Colon (tissue), 2 donors: ENCODE measurements around the gene ACTRT2.

Experiments
- FAIRE-seq: peaks from 2 replicates; lab custom pipeline; 2012; peaks lifted over from hg19 to GRCh38; lab: Jason Lieb, UNC
- donor health status: control.
- donor health status: control.

The ACTRT2 gene

DNA sequence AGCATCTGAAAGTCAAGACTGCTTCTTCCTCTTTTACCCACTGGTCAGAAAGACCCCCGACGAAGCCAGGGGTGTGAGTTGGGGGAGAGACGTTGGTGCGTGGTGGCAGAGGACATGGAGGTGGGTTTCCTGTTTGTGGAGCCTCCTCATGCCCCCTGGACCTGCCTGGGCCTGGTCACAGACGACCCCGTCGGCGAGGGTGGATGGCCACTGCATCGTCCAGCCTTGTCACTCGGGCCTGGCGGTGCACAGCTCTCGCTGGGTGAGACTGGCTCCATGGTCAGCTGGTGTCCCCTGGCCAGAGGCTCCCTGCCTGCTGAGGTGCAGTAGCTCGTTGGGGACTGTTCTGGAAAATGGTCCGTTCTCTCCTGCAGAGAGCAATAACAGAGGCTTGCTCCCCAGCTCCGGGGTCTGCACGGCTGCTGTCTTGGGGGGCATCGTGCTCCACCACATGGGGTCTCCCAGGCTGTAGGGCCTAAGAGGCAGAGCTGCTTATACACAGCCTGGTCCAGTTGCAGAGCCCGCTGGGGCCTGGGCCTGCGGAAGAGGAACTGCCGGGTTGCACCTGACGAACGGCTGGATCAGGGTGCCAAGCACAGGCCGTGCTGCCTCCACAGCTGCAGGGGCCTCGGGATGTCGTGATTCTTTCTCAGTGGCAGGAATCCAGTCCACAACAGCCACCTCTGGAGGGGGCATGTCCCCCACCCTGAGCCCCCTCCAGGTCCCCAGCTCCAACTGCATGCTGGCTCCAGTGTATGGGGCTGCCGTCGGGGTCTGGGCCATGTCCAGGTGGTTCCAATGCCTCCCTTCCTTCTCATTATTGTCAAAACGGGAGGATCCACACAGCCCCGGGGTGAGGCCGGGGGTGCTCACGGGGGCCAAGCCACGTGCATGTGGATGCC lies 18.0 kb upstream of the ACTRT2 start:
- FAIRE-seq, result no peak

- no peak for FAIRE-seq
These were observed 17.4 kb upstream of the ACTRT2 start for GRCh38 chr1:3003941-3004270.

DNA sequence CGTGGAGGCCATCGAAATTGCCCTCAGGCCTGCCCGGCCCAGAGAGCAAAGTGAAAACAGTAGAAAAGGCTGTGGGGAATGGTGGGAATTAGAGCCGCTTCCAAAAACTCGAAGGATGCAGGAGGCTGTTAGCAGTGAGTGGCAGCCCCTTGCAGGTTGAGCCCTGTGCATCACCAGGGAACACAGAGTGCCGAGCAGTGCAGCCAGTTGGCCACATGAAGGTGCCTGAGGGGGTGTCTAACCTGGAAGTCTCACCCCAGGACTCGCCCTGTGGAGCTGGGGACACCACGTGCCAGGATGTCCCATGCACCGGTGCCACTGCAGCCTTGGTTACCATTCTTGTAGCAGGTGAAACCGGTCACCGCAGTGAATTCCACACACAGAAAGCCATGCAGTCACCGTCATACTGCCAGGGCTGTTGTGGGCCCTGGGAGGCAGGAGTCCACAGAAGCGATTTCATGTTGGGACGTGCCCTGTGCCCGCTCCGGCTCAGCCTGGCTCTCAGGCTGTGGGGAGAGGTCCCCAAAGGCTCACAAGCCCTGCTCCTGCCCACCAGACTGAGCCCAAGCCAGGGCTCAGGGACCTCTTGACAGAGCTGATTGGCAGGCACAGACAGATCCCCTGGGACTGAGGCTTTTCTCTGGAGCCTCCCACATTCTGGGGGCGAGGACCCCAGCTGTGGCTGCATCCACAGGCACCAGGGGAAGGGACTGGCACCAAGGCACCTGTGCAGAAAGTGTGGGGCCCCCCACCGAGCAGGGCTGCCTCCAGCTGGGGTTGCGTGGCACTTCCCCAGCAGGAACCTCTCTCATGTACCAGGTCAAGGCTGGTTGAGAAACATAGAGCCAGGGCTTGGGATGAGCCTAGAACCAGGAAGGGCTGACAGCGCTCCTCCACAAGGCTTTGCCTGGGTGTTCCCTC lies 16.7 kb upstream of the ACTRT2 start:
- FAIRE-seq, result no peak

DNA sequence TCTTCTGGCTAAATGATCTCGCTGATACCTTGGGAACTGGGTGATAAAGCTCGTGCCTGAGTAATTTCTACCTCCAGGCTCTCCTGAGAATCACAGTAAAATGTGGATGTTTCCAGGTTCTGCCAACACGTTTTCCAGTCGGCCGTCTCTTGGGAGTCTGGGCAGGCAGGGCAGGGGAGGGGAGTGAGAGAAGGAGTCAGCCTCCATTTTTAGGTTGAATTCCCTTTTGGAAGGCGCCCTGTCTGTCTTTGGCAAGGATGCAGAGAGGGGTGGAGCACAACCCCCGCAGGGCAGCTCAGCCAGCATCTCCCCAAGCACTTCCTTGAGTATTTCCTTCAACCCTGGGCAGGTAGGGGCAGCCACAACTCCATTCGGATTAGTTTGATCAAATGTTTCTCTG lies 15.5 kb upstream of the ACTRT2 start:
- FAIRE-seq, result no peak

DNA sequence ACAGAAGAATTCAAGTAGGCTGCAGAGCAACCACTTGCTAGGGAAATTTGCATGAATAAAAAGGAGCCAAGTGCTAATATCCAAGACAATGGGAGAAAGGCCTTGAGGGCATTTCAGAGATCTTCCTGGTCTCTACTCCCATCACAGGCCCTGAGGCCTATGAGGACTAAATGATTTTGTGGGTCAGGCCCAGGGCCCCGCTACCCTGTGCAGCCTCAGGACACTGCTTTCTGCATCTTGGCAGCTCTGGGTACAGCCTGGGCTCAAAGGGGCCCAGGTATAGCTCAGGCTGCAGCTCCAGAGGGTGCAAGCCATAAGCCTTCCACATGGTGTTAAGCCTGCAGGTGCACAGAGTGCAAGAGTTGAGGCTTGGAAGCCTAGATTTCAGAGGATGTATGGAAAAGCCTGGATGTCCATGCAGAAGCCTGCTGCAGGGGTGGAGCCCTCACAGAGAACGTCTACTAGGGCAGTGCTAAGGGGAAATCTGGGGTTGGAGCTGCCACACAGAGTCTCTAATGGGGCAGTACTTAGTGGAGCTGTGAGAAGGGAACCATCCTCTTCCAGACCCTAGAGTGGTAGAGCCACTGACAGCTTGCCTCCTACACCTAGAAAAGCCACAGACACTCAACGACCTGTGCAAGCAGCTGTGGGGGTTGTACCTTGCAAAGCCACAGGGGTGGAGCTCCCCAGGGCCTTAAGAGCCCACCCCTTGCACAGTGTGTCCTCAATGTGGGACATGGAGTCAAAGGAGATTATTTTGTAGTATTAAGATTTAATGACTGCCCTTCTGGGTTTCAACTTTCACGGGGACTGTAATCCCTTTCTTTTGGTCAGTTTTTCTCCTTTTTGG lies 13.7 kb upstream of the ACTRT2 start:
- no peak for FAIRE-seq

DNA sequence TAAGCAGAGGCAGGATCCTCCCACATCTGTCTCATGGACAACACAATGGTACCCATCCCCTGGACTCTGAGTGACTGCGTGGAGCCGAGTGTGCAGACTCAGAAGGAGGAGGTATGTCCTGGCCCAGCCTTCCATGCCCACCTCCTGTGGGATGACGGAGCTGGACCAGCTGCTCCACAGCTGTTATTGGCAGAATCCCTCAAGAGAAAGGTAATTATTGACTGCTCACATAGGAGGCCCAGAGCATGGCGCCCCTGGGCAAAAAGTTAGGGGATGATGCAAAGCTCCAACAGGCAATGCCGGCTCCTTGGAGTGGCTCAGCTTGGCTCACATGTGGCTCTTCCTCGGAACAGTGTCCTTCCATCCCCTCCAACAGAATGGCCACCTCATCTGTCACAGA lies 12.2 kb upstream of the ACTRT2 start:
- no peak for FAIRE-seq

GRCh38 chr1:3009556-3009955 lies 11.7 kb upstream of the ACTRT2 start:
- FAIRE-seq, result no peak

DNA sequence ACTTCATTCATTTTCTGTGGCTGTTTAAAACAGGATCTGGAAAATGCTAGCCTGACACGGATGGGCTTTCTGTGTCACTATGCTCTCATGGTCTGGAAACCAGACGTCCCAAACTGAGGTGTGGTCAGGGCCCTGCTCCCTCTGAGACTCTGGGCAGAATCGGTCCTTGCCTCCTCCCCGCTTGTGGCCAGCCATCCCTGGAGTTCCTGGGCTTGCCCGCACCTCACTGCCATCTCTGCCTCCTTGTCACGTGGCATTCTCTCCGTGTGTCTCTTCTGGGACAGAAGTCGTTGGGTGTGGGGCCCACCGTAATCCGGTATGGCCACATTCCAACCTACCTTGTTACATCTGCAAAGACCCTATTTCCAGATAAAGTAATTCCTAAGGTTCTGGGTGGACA lies 10.1 kb upstream of the ACTRT2 start:
- no peak for FAIRE-seq

- FAIRE-seq, result no peak
These were observed 9.4 kb upstream of the ACTRT2 start for GRCh38 chr1:3011631-3012455.

DNA sequence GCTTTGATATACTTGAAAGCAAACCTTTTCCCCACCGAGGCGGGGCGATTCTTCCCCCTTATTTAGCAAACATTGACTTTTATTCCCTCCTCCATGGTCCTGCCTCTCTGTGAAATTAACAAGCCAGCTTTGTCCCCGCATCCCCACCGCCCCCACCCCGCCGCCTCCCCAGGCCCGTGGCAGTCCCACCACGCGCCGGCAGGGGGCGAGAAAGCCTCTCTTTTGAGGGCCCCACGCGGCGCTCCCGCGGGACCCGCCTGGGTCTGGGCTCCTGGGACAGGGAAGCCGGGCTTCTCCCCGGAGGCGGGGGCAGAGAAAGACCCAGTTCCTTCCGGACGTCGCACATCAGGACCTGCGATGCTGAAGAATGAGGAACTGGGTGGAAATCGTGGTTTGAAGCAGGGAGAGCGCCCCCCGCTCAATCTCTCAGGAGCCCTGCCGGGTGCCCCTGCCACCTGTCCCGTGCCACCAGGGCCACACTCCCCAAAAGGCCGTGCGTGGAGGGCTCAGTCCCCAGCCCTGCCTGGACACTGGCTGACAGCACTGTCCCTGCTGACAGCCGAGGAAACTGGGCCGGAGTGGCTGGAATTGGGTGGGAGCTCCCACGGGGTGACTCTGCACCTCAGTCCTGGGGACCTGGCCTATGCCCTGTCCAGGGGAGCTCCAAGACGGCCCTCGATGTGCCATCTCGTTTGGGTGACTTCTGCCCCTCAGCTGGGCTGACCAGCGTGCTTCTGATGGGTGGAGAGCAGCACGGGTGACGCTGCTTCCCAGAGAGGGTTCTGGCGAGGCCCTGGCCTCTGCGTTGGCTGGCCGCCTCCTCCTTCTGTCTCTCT lies 8.6 kb upstream of the ACTRT2 start:
- FAIRE-seq, result no peak

DNA sequence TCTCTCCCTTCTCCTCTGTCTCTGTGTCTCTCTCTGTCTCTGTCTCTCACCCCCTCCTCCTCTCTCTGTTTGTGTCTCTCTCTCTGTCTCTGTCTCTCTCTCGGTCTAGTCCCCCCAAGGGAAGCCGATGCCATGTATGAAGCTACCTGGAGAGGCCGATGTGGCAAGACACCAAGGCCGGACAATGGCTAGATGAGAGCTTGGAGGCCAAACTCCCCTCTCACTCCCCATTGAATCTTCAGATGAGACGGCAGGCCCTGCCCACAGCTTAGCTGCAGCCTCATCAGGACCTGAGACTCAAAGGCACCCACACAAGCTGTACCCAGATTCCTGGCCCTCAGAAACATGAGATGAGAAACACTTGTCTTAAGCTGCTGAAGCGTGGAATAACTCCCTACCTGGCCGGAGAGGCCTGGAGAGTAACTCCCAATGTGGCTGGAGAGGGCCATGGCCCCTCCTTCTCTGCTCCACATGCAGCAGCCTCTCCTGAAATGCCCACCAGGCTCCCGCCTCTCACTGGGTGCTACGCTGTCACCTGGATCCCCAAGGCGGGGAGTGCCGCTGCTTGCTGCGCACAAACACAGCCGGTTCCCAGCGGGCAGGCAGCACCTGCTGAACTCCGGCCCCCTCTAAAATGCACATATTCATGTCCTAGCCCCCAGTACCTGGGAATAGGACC lies 7.8 kb upstream of the ACTRT2 start:
- FAIRE-seq, result no peak

- FAIRE-seq, result no peak
These were observed 7.2 kb upstream of the ACTRT2 start for GRCh38 chr1:3014050-3014440.

GRCh38 chr1:3014443-3015268 lies 6.6 kb upstream of the ACTRT2 start:
- no peak for FAIRE-seq

DNA sequence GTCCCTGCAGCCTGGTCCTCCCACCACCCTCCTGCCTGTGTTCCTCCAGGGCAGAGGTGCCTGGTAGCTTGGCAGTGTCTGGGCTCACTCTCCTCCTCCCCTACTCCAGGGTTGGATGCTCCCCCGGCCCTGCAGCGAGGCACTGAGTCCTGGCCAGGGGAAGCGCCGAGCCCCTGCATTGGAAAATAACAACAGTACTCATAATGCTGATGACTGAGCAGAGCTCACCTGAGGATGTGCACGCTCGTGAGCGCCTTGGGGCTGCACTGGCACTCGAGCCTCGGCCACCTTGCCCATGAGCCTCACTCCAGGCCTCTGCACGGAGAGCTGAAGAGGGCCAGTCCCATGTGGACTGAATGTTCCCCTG lies 6.0 kb upstream of the ACTRT2 start:
- FAIRE-seq, result no peak

DNA sequence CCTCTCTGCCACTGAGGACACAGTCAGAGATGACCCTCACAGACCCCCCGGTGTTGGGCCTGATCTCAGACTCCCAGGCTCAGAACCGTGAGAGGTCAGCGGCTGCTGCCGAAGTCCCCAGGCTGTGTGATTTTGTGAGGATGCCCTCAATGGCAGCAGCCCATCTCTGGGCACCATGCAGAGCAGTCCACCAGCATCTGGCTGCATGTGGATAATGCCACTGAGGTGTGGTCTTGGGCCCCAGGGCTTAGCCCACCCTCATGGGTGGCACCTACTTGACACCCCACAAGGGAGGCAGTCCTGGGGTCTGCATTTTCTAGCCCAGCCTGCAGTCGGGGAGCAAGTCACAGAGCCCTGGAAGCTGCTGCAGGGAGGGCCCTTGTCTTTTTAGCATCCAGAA lies 5.5 kb upstream of the ACTRT2 start:
- FAIRE-seq, result no peak

- FAIRE-seq, result no peak
These were observed 4.4 kb upstream of the ACTRT2 start for GRCh38 chr1:3016641-3017439.

- no peak for FAIRE-seq
These were observed 3.7 kb upstream of the ACTRT2 start for GRCh38 chr1:3017440-3018050.

- no peak for FAIRE-seq
These were observed 3.2 kb upstream of the ACTRT2 start for GRCh38 chr1:3018051-3018471.
